Omental fat pad (tissue), 4 donors: ENCODE measurements around the gene HMGA1. TPM values are rescaled to one million over a fixed set of nuclear protein-coding genes. Genes with fewer than 3 reads are reported as not detected.

Source experiments
- ATAC-seq: fragments of 150-250 bp; one replicate; pipeline ENCODE4 v1.9.1; 2016; ENCODE audit warnings: mild to moderate bottlenecking, moderate library complexity; ENCODE audit not compliant: low FRiP score
- DNase-seq: peaks from one replicate; pipeline ENCODE4 v3.0.0-alpha.2; 2019; ENCODE audit warnings: low spot score
- CTCF ChIP-seq, 3 donors: fragments of 450-650 bp; IDR thresholded peaks; one replicate each; pipeline ENCODE4 v1.5.1; 2016 to 2017; ENCODE audit warnings: antibody characterized with exemption in 3 of 3, mild to moderate bottlenecking in 3 of 3, moderate library complexity in 2 of 3
- total RNA-seq, 4 donors: library from RNA; depleted of rRNA; stranded (reverse); fragments of >200 nt; gene quantifications; one replicate each; pipeline ENCODE4 v1.1.0, GENCODE V29; 2016

Gene HMGA1
- total RNA-seq, 4 donors from 2014 or later: 15.6 to 80.7 (median 31.3) TPM

DNA sequence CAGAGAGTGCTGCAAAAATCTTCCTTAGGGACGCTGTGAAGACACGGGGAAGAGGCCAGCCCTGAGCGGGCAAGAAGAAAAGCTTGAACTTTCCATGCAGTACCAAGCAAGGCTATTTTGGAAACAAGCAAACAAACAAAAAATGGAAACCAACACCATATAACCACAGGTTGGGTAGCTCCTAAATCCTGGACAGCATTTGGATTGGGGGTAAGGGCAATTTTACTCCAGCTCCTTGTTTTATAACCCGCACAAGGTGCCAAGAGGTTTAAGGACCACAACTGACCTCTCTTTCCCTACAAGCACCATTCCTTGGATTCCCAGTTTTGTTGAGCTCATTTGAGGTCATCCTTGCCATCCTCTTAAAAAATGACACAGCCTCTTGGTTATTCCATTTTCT is 43.5 kb downstream of the HMGA1 start:
- ATAC-seq: no peak
- no peak for DNase-seq
- no peak for TF ChIP-seq CTCF (IDR thresholded peaks at IDR 0.05)

DNA sequence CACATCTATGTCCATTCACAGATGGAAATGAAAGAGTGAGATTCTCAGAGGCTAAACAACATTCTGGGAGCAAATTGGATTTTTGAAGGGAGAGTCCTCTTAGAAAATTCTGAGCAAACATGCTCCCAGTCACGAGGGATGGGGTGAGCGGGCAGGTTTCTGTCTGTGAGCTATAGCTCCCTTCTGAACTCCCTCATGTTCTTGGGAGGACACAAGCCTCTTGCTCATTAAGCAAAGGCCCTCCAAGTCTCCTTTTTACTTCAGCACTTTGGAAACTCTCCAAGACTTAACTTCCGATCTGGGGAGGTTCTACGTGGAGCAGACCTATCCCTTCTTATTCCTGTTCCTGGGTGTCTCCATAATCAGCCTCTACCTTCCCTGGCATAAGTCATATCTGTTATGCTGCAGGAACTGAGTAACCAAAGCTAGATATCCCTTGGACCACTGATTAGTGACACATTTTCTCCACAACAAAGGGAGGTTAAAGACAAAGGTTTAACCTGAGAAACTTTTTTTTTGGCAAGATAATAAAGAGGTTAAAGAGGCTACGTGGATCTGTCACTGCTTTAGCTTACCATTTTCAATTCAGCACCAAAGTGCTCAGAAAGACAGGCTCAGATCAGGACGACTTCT is 45.1 kb downstream of the HMGA1 start:
- TF ChIP-seq CTCF (IDR thresholded peaks at IDR 0.05): no peak
- no peak for ATAC-seq

GRCh38 chr6:34284563-34285447 is 48.1 kb downstream of the HMGA1 start:
- no peak for DNase-seq
- no peak for TF ChIP-seq CTCF (IDR thresholded peaks at IDR 0.05)
- peak; percentile 48 for ATAC-seq

More for the DNA sequence above, 45.1 kb downstream of the HMGA1 start:
- DNase-seq: no peak

- ATAC-seq: no peak
- no peak for TF ChIP-seq CTCF (IDR thresholded peaks at IDR 0.05)
- DNase-seq: no peak
Observed at GRCh38 chr6:34285448-34286164, 48.9 kb downstream of the HMGA1 start.

- DNase-seq (no peak), ATAC-seq (no peak)
- no peak for TF ChIP-seq CTCF (IDR thresholded peaks at IDR 0.05)
Observed at GRCh38 chr6:34288581-34288980, 51.9 kb downstream of the HMGA1 start.

DNA sequence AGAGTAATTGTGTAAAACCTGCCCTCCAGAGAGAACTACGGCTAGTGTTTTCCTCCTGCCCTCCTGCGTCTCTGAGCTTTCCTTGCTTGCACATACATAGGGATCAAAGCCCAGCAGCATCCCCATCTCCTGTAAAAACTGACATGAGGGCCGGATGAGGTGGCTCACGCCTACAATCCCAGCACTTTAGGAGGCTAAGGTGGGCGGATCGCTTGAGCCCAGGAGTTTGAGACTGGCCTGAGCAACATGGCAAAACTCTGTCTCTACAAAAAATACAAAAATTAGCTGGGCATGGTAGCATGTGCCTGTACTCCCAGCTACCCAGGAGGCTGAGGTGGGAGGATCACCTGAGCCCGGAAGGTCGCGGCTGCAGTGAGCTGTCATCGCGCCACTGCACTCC is 52.5 kb downstream of the HMGA1 start:
- no peak for TF ChIP-seq CTCF (IDR thresholded peaks at IDR 0.05)
- DNase-seq (no peak), ATAC-seq (no peak)
